SH-SY5Y (cell line): Measurements from ENCODE around the gene CIDEA.

ENCODE experiments used
- GATA2 ChIP-seq: IDR thresholded peaks from 2 replicates; pipeline ENCODE4 v1.6.1; 2011; ENCODE audit warnings: mild to moderate bottlenecking, low read depth, low read length
- GATA3 ChIP-seq: IDR thresholded peaks from 2 replicates; pipeline ENCODE4 v1.6.1; 2011; ENCODE audit warnings: low read depth, mild to moderate bottlenecking, low read length, moderate library complexity

GRCh38 chr18:12234451-12235190 lies 19.5 kb upstream of the CIDEA start:
- TF ChIP-seq GATA3 (no peak), GATA2 (no peak)
